Calu3 (cell line): ENCODE data around the gene MYH14. TPM values are rescaled to one million over a fixed set of nuclear protein-coding genes. Genes with fewer than 3 reads are reported as not detected.
A peak's percentile ranks its signal among the peaks of the same experiment; 100 is the strongest.

Experiments used
- BruUV-seq: library from RNA; stranded (reverse); fragments of 400-500 nt; replicated peaks from 2 replicates; lab custom pipeline; 2021; lab: Mats Ljungman, UMichigan
- CTCF ChIA-PET: fragments of 300-600 bp; sonication (Branson Sonifier 250); formaldehyde crosslinking; loops from one replicate; lab custom pipeline; 2022; ENCODE audit warnings: antibody characterized with exemption; lab: Charles Lee
- DNase-seq: peaks from one replicate; pipeline ENCODE4 v3.0.0; 2022
- H3K27ac Mint-ChIP-seq: one replicate; pipeline ENCODE4 v1.8.0; 2022; ENCODE audit warnings: mixed read lengths; ENCODE audit not compliant: unreplicated experiment
- H3K27me3 Mint-ChIP-seq: one replicate; pipeline ENCODE4 v1.8.0; 2022; ENCODE audit warnings: mixed read lengths; ENCODE audit not compliant: unreplicated experiment
- H3K36me3 Mint-ChIP-seq: one replicate; pipeline ENCODE4 v1.8.0; 2022; ENCODE audit warnings: mild to moderate bottlenecking, moderate library complexity, mixed read lengths; ENCODE audit not compliant: insufficient read depth, unreplicated experiment
- H3K4me1 Mint-ChIP-seq: one replicate; pipeline ENCODE4 v1.8.0; 2022; ENCODE audit warnings: mild to moderate bottlenecking, low read depth, mixed read lengths; ENCODE audit not compliant: unreplicated experiment
- H3K4me3 Mint-ChIP-seq: one replicate; pipeline ENCODE4 v1.8.0; 2022; ENCODE audit warnings: mild to moderate bottlenecking, low read depth, moderate library complexity, mixed read lengths; ENCODE audit not compliant: unreplicated experiment
- H3K9me3 Mint-ChIP-seq: one replicate; pipeline ENCODE4 v1.8.0; 2022; ENCODE audit warnings: low read depth, mixed read lengths; ENCODE audit not compliant: unreplicated experiment
- CTCF ChIP-seq: fragments of 200-600 bp; IDR thresholded peaks from one replicate; pipeline ENCODE4 v1.8.0; 2022; ENCODE audit warnings: antibody characterized with exemption; ENCODE audit not compliant: unreplicated experiment
- intact Hi-C: fragments of 100-400 bp; cut with micrococcal nuclease; formaldehyde crosslinking; loops from one replicate; pipeline ENCODE4 v1.10.0; 2022; ENCODE audit not compliant: unreplicated experiment
- total RNA-seq: library from RNA; stranded (reverse); gene quantifications from 2 replicates; pipeline ENCODE4 v1.2.3, GENCODE V29; 2022

Gene MYH14
- total RNA-seq, 1 experiment from 2014 or later, result 255 TPM

DNA sequence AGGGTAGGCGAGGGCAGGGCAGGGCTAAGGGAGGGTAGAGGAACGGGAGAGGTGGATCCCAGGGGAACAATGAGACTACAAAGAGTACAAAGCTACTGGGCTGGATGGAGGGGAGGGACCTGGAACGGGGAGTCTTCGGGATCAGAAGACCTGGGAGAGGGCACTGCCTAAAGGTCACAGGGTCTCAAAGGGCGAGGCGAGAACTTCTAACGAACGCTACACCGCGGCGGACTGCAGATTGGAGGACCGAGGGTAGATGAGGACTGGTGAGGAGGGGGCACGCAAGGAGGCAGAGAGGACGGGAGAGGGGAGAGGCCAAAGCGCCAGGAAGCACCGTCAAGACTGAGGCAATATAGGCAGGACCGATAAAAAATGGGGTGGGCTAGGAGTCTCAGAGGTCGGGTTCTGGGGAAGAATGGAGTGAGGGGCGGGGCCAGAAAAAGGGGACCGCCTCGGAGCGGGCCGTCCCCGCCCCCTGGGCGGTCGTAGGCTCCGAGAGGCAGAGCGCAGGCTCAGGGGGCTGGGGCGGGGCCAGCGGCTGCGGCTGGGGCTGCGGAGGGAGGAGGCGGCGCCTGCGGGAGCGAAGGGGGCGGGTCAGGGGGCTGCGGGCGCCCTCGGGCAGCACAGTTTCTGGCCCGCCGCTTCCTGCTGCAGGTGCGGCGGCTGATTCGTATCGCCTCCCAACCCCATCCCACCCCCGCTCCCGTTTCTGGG lies 127.1 kb downstream of the MYH14 start:
- BruUV-seq, result no TSS peak
- peak; percentile 87 for DNase-seq
- Mint-ChIP-seq H3K27me3 (peaks cover 70% of the 10 kb centered on the region), H3K36me3 (peaks cover 73% of the 10 kb centered on the region), H3K27ac (peak overlapping the region; percentile 51), H3K9me3 (peaks cover 5% of the 10 kb centered on the region), H3K4me1 (peaks cover 67% of the 10 kb centered on the region), H3K4me3 (peak overlapping the region; percentile 60)
- no peak for TF ChIP-seq CTCF
- intact Hi-C loops, result no loop called here
- CTCF ChIA-PET, result no interaction called here

DNA sequence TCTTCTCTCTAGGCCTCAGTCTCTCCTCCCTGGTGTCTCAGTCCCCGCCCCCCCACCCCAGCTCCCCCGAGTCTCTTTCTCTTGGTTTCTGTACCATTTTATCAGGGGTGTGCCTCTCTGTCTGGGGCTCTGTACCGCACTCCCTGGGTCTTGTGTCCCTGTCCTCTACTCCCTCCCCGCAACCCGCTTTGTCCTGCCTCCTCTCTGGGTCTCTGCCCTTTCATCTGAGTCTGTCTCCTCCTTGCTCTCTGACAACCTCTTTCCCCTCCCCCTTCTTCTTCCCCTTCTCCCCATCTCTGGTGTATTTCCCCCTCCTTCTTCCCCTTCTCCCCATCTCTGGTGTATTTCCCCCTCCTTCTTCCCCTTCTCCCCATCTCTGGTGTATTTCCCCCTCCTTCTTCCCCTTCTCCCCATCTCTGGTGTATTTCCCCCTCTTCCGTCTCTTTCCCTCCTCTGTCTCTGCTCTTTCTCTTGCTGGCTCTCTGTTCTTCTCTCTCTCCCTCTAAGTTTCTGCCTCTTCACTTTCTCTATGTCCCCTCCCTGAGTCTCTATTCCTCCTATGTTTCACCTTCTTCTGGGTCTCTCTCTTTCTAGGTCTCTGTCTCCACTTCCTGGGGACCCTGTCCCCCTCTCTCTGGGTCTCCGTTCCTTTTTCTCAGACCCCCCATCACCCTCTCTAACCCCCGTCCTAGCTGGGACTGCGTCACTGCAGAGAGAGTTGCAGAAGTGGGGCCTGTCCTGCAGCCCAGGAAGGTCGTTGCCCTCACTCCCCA lies 128.0 kb downstream of the MYH14 start:
- Mint-ChIP-seq H3K4me1 (peaks cover 69% of the 10 kb centered on the region), H3K4me3 (peak overlapping the region; percentile 60), H3K36me3 (peaks cover 75% of the 10 kb centered on the region), H3K27ac (peak overlapping the region; percentile 51), H3K27me3 (peaks cover 66% of the 10 kb centered on the region), H3K9me3 (peaks cover 5% of the 10 kb centered on the region)
- no peak for TF ChIP-seq CTCF
- intact Hi-C loops, result no loop called here
- no peak for DNase-seq
- CTCF ChIA-PET, result no interaction called here
- BruUV-seq, result no TSS peak

- intact Hi-C loops, result no loop called here
- DNase-seq, result no peak
- BruUV-seq, result no TSS peak
- H3K36me3 Mint-ChIP-seq, result peaks cover 70% of the 10 kb centered on the region
- H3K27ac Mint-ChIP-seq, result no peak overlapping the region
- CTCF ChIA-PET, result no interaction called here
- H3K27me3 Mint-ChIP-seq, result peaks cover 63% of the 10 kb centered on the region
- peaks cover 65% of the 10 kb centered on the region for H3K4me1 Mint-ChIP-seq
- TF ChIP-seq CTCF, result no peak
- H3K9me3 Mint-ChIP-seq, result peaks cover 5% of the 10 kb centered on the region
- H3K4me3 Mint-ChIP-seq, result peak overlapping the region; percentile 60
Measured at GRCh38 chr19:50331994-50332243, 128.5 kb downstream of the MYH14 start.

DNA sequence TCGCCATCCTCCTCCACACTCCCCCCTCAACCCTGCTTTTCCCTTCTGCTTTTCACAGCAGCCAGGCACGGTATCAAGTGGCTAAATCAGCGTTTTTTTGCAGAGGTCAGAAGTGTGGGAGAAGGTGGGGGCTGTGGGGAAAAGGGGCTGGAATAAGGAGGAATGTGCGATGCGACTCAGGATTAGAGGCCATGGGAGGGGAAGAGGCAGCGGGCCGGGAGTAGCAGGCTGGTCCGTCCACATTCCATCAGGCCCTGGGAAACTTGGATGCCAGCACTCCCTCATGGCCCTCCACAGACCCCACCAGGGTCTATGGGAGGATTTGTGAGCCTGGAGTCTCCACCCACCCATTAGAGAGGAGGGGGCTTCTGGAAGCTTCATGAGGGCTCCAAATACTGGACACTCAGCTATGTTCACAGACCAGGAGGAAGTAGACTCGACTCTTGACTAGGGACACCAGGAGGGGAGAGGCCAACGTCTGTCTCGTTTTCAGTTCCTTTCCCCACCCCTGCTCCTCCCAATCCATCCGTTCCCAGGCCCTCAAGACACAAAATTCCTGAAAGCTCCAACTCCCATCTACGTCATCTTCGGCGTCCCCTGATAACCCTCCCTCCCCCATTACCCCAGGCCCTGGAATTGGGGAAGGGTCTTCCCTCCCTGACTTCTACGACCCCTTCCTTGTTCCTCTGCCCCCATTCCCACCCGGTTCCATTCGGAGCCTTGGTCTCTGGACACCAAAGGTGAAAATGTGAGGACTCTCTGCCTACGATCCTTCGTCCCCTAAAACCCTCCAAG lies 129.0 kb downstream of the MYH14 start:
- peak overlapping the region; percentile 60 for H3K4me3 Mint-ChIP-seq
- intact Hi-C loops, result no loop called here
- peak; percentile 33 for DNase-seq

More for the DNA sequence above, 129.0 kb downstream of the MYH14 start:
- H3K27me3 Mint-ChIP-seq, result peaks cover 63% of the 10 kb centered on the region
- BruUV-seq, result TSS peak; percentile 41
- peak overlapping the region; percentile 87 for H3K27ac Mint-ChIP-seq
- TF ChIP-seq CTCF, result no peak
- CTCF ChIA-PET, result no interaction called here
- peaks cover 67% of the 10 kb centered on the region for H3K36me3 Mint-ChIP-seq
- H3K4me1 Mint-ChIP-seq, result peaks cover 59% of the 10 kb centered on the region
- H3K9me3 Mint-ChIP-seq, result peaks cover 5% of the 10 kb centered on the region
